T-helper 17 cell (primary cell): ENCODE data around the gene TASP1. TPM values are rescaled to one million over a fixed set of nuclear protein-coding genes. Genes with fewer than 3 reads are reported as not detected.
"Not testable (repeated sequence)": the region's sequence is repeated elsewhere in the genome, so short reads cannot be mapped to it uniquely, and the experiment has no call there.

Source experiments
- ATAC-seq: fragments of 150-1000 bp; cut with Tn5 transposase; 2 replicates; pipeline ENCODE4 v1.10.0; 2021; ENCODE audit warnings: mild to moderate bottlenecking, moderate library complexity
- DNase-seq, 3 donors: peaks; one replicate each; pipeline versions ENCODE4 v3.0.0 to v3.0.0-alpha.2; 2020 to 2021
- H3K9me3 ChIP-seq: one replicate; pipeline ENCODE4 v1.7.0; 2013; ENCODE audit warnings: low read length, mild to moderate bottlenecking; ENCODE audit not compliant: control insufficient read depth, poor library complexity, severe bottlenecking
- H3K27ac Mint-ChIP-seq: one replicate; pipeline ENCODE4 v1.8.0; 2022; ENCODE audit warnings: mild to moderate bottlenecking, moderate library complexity, mixed read lengths
- H3K27me3 Mint-ChIP-seq: one replicate; pipeline ENCODE4 v1.8.0; 2022; ENCODE audit warnings: mixed read lengths
- H3K36me3 Mint-ChIP-seq: one replicate; pipeline ENCODE4 v1.8.0; 2022; ENCODE audit warnings: low read depth, mixed read lengths
- H3K4me1 Mint-ChIP-seq: one replicate; pipeline ENCODE4 v1.8.0; 2022; ENCODE audit warnings: mild to moderate bottlenecking, mixed read lengths
- H3K4me3 Mint-ChIP-seq: one replicate; pipeline ENCODE4 v1.8.0; 2022; ENCODE audit warnings: mild to moderate bottlenecking, moderate library complexity, mixed read lengths
- total RNA-seq, 4 donors: library from RNA in 2 of 4; stranded (reverse) in 2 of 4; gene quantifications; one replicate each; pipeline ENCODE4 v1.2.3 and lab custom pipeline; 2022 to 2026

Gene TASP1
- total RNA-seq, 2 donors from 2014 or later: 14.0 to 15.0 TPM

- Mint-ChIP-seq H3K27ac (no peak overlapping the region), H3K36me3 (no peaks in the 10 kb centered on the region)
- ATAC-seq: no peak
These were observed 274.2 kb downstream of the TASP1 start for GRCh38 chr20:13364278-13365170.

GRCh38 chr20:13363473-13363872 lies 275.3 kb downstream of the TASP1 start:
- no peak for DNase-seq
- H3K9me3 ChIP-seq: no peaks in the 10 kb centered on the region
- no peaks in the 10 kb centered on the region for H3K36me3 Mint-ChIP-seq
- H3K4me3 Mint-ChIP-seq: no peak overlapping the region
- H3K27me3 Mint-ChIP-seq: no peaks in the 10 kb centered on the region
- no peaks in the 10 kb centered on the region for H3K4me1 Mint-ChIP-seq
- H3K27ac Mint-ChIP-seq: no peak overlapping the region
- no peak for ATAC-seq

More at GRCh38 chr20:13364278-13365170, 274.2 kb downstream of the TASP1 start:
- no peak for DNase-seq
- no peaks in the 10 kb centered on the region for H3K4me1 Mint-ChIP-seq
- H3K9me3 ChIP-seq: no peaks in the 10 kb centered on the region
- H3K4me3 Mint-ChIP-seq: no peak overlapping the region
- H3K27me3 Mint-ChIP-seq: no peaks in the 10 kb centered on the region

DNA sequence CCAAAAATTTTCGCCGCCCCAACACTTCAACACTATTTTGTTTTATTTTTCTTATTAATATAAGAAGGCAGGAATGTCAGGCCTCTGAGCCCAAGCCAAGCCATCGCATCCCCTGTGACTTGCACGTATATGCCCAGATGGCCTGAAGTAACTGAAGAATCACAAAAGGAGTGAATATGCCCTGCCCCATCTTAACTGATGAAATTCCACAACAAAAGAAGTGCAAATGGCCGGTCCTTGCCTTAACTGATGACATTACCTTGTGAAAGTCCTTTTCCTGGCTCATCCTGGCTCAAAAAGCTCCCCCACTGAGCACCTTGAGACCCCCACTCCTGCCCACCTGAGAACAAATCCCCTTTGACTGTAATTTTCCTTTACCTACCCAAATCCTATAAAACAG lies 276.6 kb downstream of the TASP1 start:
- H3K36me3 Mint-ChIP-seq, H3K4me3 Mint-ChIP-seq: not testable (repeated sequence)

DNA sequence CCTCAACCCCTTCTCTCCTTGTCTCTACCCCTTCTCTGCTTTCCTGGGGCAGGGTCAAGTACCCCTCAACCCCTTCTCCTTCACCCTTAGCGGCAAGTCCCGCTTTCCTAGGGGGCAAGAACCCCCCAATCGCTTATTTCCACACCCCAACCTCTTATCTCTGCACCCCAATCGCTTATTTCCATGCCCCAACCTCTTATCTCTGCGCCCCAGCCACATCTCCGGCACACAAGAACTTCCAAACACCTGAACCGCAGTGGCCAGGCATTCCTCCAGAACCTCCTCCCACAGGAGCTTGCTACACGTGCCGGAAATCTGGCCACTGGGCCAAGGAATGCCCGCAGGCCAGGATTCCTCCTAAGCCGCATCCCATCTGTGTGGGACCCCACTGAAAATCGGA lies 279.8 kb downstream of the TASP1 start:
- H3K9me3 ChIP-seq, H3K4me1 Mint-ChIP-seq, DNase-seq, H3K27me3 Mint-ChIP-seq, H3K36me3 Mint-ChIP-seq, H3K27ac Mint-ChIP-seq, ATAC-seq: not testable (repeated sequence)
- peak overlapping the region; percentile 19 for H3K4me3 Mint-ChIP-seq

More for the DNA sequence above, 276.6 kb downstream of the TASP1 start:
- H3K27ac Mint-ChIP-seq, DNase-seq, H3K4me1 Mint-ChIP-seq, ATAC-seq, H3K27me3 Mint-ChIP-seq, H3K9me3 ChIP-seq: not testable (repeated sequence)

GRCh38 chr20:13357782-13358181 lies 280.9 kb downstream of the TASP1 start:
- H3K27me3 Mint-ChIP-seq, H3K4me3 Mint-ChIP-seq, ATAC-seq, H3K36me3 Mint-ChIP-seq, H3K4me1 Mint-ChIP-seq, H3K27ac Mint-ChIP-seq, DNase-seq, H3K9me3 ChIP-seq: not testable (repeated sequence)

- no peak overlapping the region for H3K27ac Mint-ChIP-seq
- ATAC-seq (no peak), DNase-seq (no peak)
- H3K4me1 Mint-ChIP-seq: no peaks in the 10 kb centered on the region
- no peak overlapping the region for H3K4me3 Mint-ChIP-seq
- H3K9me3 ChIP-seq: no peaks in the 10 kb centered on the region
- no peaks in the 10 kb centered on the region for H3K36me3 Mint-ChIP-seq
- H3K27me3 Mint-ChIP-seq: no peaks in the 10 kb centered on the region
These were observed 282.1 kb downstream of the TASP1 start for GRCh38 chr20:13356591-13356990.

DNA sequence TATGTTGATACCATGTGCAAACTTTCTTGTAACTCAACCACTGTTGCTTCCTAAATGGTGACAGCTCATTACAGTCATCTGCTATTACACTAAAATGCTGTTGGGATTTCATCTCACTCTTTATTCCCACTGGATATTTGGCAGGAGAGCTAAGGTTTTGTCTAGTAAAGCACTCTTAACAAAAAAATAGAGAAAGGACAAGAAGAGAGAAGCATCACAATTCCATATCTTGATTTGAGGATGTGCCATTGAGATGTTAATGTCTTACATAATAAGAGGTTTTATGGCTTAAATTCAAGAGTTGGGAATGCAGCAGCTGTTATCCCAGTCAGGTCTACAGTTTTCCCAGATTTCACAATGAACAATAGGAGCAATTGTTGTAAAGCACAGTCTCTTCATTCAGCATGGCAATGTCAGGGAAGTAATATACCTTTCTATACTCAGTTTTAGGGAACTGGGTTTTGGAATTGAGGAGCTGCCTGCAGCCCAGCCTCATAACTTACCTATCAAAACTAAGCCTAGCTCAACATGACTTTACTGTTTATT lies 282.7 kb downstream of the TASP1 start:
- no peak overlapping the region for H3K27ac Mint-ChIP-seq
- no peak for DNase-seq
- no peaks in the 10 kb centered on the region for H3K9me3 ChIP-seq
- no peaks in the 10 kb centered on the region for H3K27me3 Mint-ChIP-seq
- no peak for ATAC-seq
- H3K4me3 Mint-ChIP-seq: no peak overlapping the region
- no peaks in the 10 kb centered on the region for H3K4me1 Mint-ChIP-seq
- no peaks in the 10 kb centered on the region for H3K36me3 Mint-ChIP-seq

DNA sequence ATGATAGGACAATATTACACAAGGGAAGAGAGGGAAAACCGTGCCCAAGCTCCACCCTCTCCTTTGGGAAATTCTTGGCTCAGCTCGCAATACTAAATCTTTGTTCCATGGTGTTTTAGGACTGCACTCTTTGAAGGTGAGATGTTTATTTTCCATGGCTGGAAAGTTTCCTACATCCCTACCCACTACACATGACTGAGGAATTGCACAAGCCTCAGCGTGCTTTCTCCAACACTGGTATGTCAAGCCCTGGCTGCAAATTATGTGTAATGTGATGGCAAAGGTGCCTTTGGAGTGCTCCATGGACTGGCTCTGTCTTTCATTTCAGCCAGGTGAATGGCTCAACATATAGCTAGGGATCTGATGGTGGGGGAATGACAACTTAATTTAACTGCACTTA lies 283.3 kb downstream of the TASP1 start:
- no peak for DNase-seq
- no peak overlapping the region for H3K4me3 Mint-ChIP-seq
- H3K27ac Mint-ChIP-seq: no peak overlapping the region
- H3K27me3 Mint-ChIP-seq: no peaks in the 10 kb centered on the region
- no peaks in the 10 kb centered on the region for H3K9me3 ChIP-seq
- H3K4me1 Mint-ChIP-seq: no peaks in the 10 kb centered on the region
- no peak for ATAC-seq
- H3K36me3 Mint-ChIP-seq: no peaks in the 10 kb centered on the region

DNA sequence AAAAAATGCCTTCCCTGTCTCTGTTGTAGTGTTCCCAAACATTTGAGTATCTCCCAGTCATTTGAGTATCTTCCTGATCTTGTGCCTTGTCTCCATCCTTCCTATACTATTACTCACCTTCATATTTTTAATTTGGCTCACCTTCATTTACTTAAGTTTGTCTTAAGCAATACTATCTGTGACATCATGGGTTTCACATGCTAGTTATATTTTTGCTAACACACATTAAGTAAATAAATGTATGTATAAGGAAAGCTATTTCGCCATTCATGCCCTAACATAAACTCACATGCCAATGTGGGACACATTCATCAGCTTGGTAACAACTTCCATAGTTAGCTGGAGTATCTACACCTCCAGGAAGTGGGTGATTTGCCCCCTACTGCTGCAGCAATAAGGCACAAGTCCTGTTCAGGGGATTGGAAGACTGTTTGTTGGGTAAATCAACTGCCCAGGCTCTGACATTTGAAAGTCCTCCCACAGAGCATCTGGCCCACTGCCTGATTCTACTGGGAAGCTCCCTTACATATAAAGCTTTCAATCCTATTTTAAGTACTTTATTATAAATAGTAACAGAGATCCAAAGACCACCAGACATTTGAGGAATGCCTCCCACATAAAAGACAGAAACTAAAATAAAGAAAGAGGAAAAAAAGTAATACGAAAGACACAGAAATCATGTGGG lies 285.3 kb downstream of the TASP1 start:
- no peaks in the 10 kb centered on the region for H3K36me3 Mint-ChIP-seq
- H3K9me3 ChIP-seq: no peaks in the 10 kb centered on the region
- ATAC-seq: no peak
- H3K27ac Mint-ChIP-seq: no peak overlapping the region
- no peaks in the 10 kb centered on the region for H3K4me1 Mint-ChIP-seq
- H3K27me3 Mint-ChIP-seq: no peaks in the 10 kb centered on the region
- DNase-seq: no peak
- H3K4me3 Mint-ChIP-seq: no peak overlapping the region

DNA sequence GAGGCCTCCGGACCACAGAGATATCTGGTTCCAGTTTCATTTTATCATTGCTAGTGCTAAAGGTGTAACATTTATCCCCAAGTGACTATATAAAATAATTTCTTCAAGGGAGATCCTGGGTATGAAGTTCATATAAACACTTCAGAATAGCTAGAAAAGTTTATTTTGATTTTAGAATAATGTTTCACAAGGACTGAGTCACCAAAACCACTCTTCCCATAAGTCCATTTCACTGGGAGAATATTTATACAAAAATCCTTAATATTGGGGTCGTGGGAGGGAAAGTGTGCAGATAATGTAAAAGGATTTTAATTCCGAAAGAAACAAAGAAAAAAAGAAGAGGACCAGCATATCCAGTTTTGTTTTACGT lies 289.5 kb downstream of the TASP1 start:
- no peak for ATAC-seq
- no peaks in the 10 kb centered on the region for H3K36me3 Mint-ChIP-seq
- no peaks in the 10 kb centered on the region for H3K4me1 Mint-ChIP-seq
- no peak overlapping the region for H3K27ac Mint-ChIP-seq
- no peak for DNase-seq
- H3K27me3 Mint-ChIP-seq: no peaks in the 10 kb centered on the region
- no peaks in the 10 kb centered on the region for H3K9me3 ChIP-seq
- H3K4me3 Mint-ChIP-seq: no peak overlapping the region

GRCh38 chr20:13348311-13349234 lies 290.2 kb downstream of the TASP1 start:
- no peak for DNase-seq
- H3K9me3 ChIP-seq: no peaks in the 10 kb centered on the region
- no peaks in the 10 kb centered on the region for H3K4me1 Mint-ChIP-seq
- no peaks in the 10 kb centered on the region for H3K27me3 Mint-ChIP-seq
- H3K4me3 Mint-ChIP-seq: no peak overlapping the region
- H3K36me3 Mint-ChIP-seq: no peaks in the 10 kb centered on the region
- no peak for ATAC-seq
- no peak overlapping the region for H3K27ac Mint-ChIP-seq

DNA sequence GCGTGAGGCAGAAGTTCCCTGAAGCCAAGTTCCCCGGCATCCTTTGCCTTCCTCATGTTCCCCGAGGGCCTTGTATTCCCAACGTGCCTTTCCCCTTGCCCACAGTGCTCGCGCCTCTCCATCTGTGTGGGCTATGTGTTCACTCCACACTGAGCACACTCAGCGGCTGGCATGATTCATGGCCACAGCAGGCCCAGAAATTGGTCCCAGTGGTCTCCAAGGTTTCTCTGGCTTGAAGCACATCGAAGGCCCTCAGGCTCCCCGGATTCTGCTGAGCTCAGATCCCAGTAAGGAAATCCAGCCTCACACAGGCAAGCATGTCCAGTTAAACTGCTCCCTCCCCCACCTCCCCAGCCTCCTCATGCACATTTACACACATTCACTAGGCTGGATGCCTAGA lies 294.1 kb downstream of the TASP1 start:
- ATAC-seq: no peak
- no peak overlapping the region for H3K4me3 Mint-ChIP-seq
- H3K4me1 Mint-ChIP-seq: no peaks in the 10 kb centered on the region

More for the DNA sequence above, 294.1 kb downstream of the TASP1 start:
- DNase-seq: no peak
- Mint-ChIP-seq H3K27me3 (no peaks in the 10 kb centered on the region), H3K27ac (no peak overlapping the region), H3K36me3 (no peaks in the 10 kb centered on the region)
- H3K9me3 ChIP-seq: no peaks in the 10 kb centered on the region
